GM19452 (cell line): ENCODE measurements around the gene EXO1.
"Not testable (repeated sequence)": the region's sequence is repeated elsewhere in the genome, so short reads cannot be mapped to it uniquely, and the experiment has no call there.

Experiments
- ATAC-seq: cut with Tn5 transposase; IDR thresholded peaks from one replicate; pipeline ENCODE4 v1.9.1; 2021; ENCODE audit not compliant: unreplicated experiment

The EXO1 gene

GRCh38 chr1:241834733-241835377, 13.1 kb upstream of the EXO1 start:
- no peak for ATAC-seq

- no peak for ATAC-seq
These were observed 11.1 kb upstream of the EXO1 start for GRCh38 chr1:241836941-241837340.

GRCh38 chr1:241837416-241837815, 10.6 kb upstream of the EXO1 start:
- no peak for ATAC-seq

- ATAC-seq, result no peak
These were observed 10.1 kb upstream of the EXO1 start for GRCh38 chr1:241837901-241838300.

- ATAC-seq, result no peak
These were observed 9.1 kb upstream of the EXO1 start for GRCh38 chr1:241838897-241839296.

GRCh38 chr1:241839369-241839979, 8.5 kb upstream of the EXO1 start:
- no peak for ATAC-seq

GRCh38 chr1:241840164-241840563, 7.8 kb upstream of the EXO1 start:
- ATAC-seq, result no peak

- ATAC-seq, result no peak
These were observed 6.3 kb upstream of the EXO1 start for GRCh38 chr1:241841691-241842090.

- ATAC-seq, result no peak
These were observed 5.4 kb upstream of the EXO1 start for GRCh38 chr1:241842565-241842964.

GRCh38 chr1:241844593-241844992, 3.4 kb upstream of the EXO1 start:
- ATAC-seq, result no peak

- no peak for ATAC-seq
These were observed 1.6 kb upstream of the EXO1 start for GRCh38 chr1:241846375-241846774.

GRCh38 chr1:241846862-241847539, 1.0 kb upstream of the EXO1 start:
- ATAC-seq, result no peak

- no peak for ATAC-seq
These were observed 536 bp upstream of the EXO1 start for GRCh38 chr1:241847540-241847795.

GRCh38 chr1:241848686-241849344, 811 bp downstream of the EXO1 start:
- peak; percentile 5 for ATAC-seq

GRCh38 chr1:241849345-241849695, 1.3 kb downstream of the EXO1 start:
- no peak for ATAC-seq

- not testable (repeated sequence) for ATAC-seq
These were observed 7.6 kb downstream of the EXO1 start for GRCh38 chr1:241855545-241856140.

- ATAC-seq, result peak; percentile 76
These were observed 9.1 kb downstream of the EXO1 start for GRCh38 chr1:241857131-241857530.

- no peak for ATAC-seq
These were observed 12.9 kb downstream of the EXO1 start for GRCh38 chr1:241860922-241861321.

GRCh38 chr1:241869022-241869421, 21.0 kb downstream of the EXO1 start:
- no peak for ATAC-seq

- ATAC-seq, result no peak
These were observed 22.3 kb downstream of the EXO1 start for GRCh38 chr1:241870336-241870735.

GRCh38 chr1:241870746-241871430, 22.9 kb downstream of the EXO1 start:
- ATAC-seq, result no peak
